ENCODE measurements around the gene ETFA.

ETFA gene

GRCh38 chr15:76204109-76204845 is 107.0 kb downstream of the ETFA start:
- H3K4me3 ChIP-seq (ENCODE audit: low read depth, low read length) = no peak overlapping the region
- peaks cover 0 to 39% of the 10 kb centered on the region in 2 experiments; a peak in 1 of 3 replicates for H3K36me3 ChIP-seq (ENCODE audit: control insufficient read depth in 2 of 2, insufficient read depth in 1 of 2, low read length in 2 of 2)
- no peak for TF ChIP-seq ZNF677 (tag by site-specific recombination; IDR thresholded peaks at IDR 0.05)
- peak; percentile 36 for TF ChIP-seq GLIS1 (tag by site-specific recombination; IDR thresholded peaks at IDR 0.05)
- ChIA-PET POLR2A (no interaction called here), CTCF (no interaction called here)
- H3K4me1 ChIP-seq (ENCODE audit: control insufficient read depth, insufficient read depth, low read length) = no peaks in the 10 kb centered on the region
- H3K9me3 ChIP-seq (ENCODE audit: control insufficient read depth, insufficient read depth, low read depth, low read length) = no peaks in the 10 kb centered on the region
- H3K27ac ChIP-seq (ENCODE audit: extremely low read depth, low read depth, low read length) = no peak overlapping the region

GRCh38 chr15:76203346-76204108 is 107.7 kb downstream of the ETFA start:
- CTCF ChIA-PET = no interaction called here
- H3K36me3 ChIP-seq (ENCODE audit: control insufficient read depth in 2 of 2, insufficient read depth in 1 of 2, low read length in 2 of 2) = peaks cover 0 to 34% of the 10 kb centered on the region in 2 experiments; a peak in 1 of 3 replicates
- no peak overlapping the region for H3K4me3 ChIP-seq (ENCODE audit: low read depth, low read length)
- no peaks in the 10 kb centered on the region for H3K4me1 ChIP-seq (ENCODE audit: control insufficient read depth, insufficient read depth, low read length)
- no peaks in the 10 kb centered on the region for H3K9me3 ChIP-seq (ENCODE audit: control insufficient read depth, insufficient read depth, low read depth, low read length)
- POLR2A ChIA-PET = interaction anchor here (1.2 kb wide), 1 partner anchor 133 kb away, joined by 4 read pairs; the partner anchor contains the start of gene ISL2
- H3K27ac ChIP-seq (ENCODE audit: extremely low read depth, low read depth, low read length) = no peak overlapping the region
- TF ChIP-seq HOXA7 (CRISPR knock-in tag; IDR thresholded peaks at IDR 0.05; ENCODE audit: borderline replicate concordance) (no peak), ZNF26 (tag by site-specific recombination; IDR thresholded peaks at IDR 0.05) (no peak)

- no peak overlapping the region for H3K4me3 ChIP-seq (ENCODE audit: low read depth, low read length)
- H3K9me3 ChIP-seq (ENCODE audit: control insufficient read depth, insufficient read depth, low read depth, low read length) = no peaks in the 10 kb centered on the region
- POLR2A ChIA-PET = interaction anchor here (1.1 kb wide), 1 partner anchor 10 kb away, joined by 3 read pairs; no protein-coding TSS in a partner anchor
- H3K27ac ChIP-seq (ENCODE audit: extremely low read depth, low read depth, low read length) = no peak overlapping the region
- H3K36me3 ChIP-seq (ENCODE audit: control insufficient read depth in 2 of 2, insufficient read depth in 1 of 2, low read length in 2 of 2) = peaks cover 0 to 20% of the 10 kb centered on the region in 2 experiments; a peak in 1 of 3 replicates
- CTCF ChIA-PET = interaction anchor here (1.0 to 2.2 kb wide), 3 partner anchors 9 to 16 kb away, joined by 3 to 8 read pairs (median 7); no protein-coding TSS in a partner anchor
- TF ChIP-seq KLF1 (tag by site-specific recombination; IDR thresholded peaks at IDR 0.05) (no peak), ZNF596 (tag by site-specific recombination; IDR thresholded peaks at IDR 0.05) (no peak), WT1 (tag by site-specific recombination; IDR thresholded peaks at IDR 0.05) (no peak)
- H3K4me1 ChIP-seq (ENCODE audit: control insufficient read depth, insufficient read depth, low read length) = peaks cover 4% of the 10 kb centered on the region; the same call in 1 of the 2 replicates
Measured at GRCh38 chr15:76201536-76202255, 109.6 kb downstream of the ETFA start.

GRCh38 chr15:76200641-76201105 is 110.6 kb downstream of the ETFA start:
- POLR2A ChIA-PET = interaction anchor here (1.1 kb wide), 2 partner anchors 9 to 136 kb away, joined by 3 to 5 read pairs; partner anchors contain the start of gene ISL2

GRCh38 chr15:76200083-76200465 is 111.2 kb downstream of the ETFA start:
- H3K27ac ChIP-seq (ENCODE audit: extremely low read depth, low read depth, low read length) = no peak overlapping the region
- no peak overlapping the region for H3K4me3 ChIP-seq (ENCODE audit: low read depth, low read length)
- POLR2A ChIA-PET = interaction anchor here (1.1 kb wide), 1 partner anchor 137 kb away, joined by 5 read pairs; the partner anchor contains the start of gene ISL2
- no peaks in the 10 kb centered on the region for H3K9me3 ChIP-seq (ENCODE audit: control insufficient read depth, insufficient read depth, low read depth, low read length)
- H3K4me1 ChIP-seq (ENCODE audit: control insufficient read depth, insufficient read depth, low read length) = peaks cover 6% of the 10 kb centered on the region; the same call in 1 of the 2 replicates
- H3K36me3 ChIP-seq (ENCODE audit: control insufficient read depth in 2 of 2, insufficient read depth in 1 of 2, low read length in 2 of 2) = peaks cover 0 to 9% of the 10 kb centered on the region in 2 experiments; a peak in 1 of 3 replicates
- CTCF ChIA-PET = interaction anchor here (1.7 to 2.2 kb wide), 2 partner anchors 10 to 15 kb away, joined by 7 to 8 read pairs; no protein-coding TSS in a partner anchor
- no peak for TF ChIP-seq ZBTB10 (tag by site-specific recombination; IDR thresholded peaks at IDR 0.05)
- no peak for TF ChIP-seq GFI1B (tag by site-specific recombination; IDR thresholded peaks at IDR 0.05)
- TF ChIP-seq ZNF155 (tag by site-specific recombination; IDR thresholded peaks at IDR 0.05) = no peak
- no peak for TF ChIP-seq ZNF639 (tag by site-specific recombination; IDR thresholded peaks at IDR 0.05)
- TF ChIP-seq ZNF311 (tag by site-specific recombination; IDR thresholded peaks at IDR 0.05; ENCODE audit: borderline replicate concordance) = no peak
- no peak for TF ChIP-seq MEIS1 (CRISPR knock-in tag; IDR thresholded peaks at IDR 0.05; ENCODE audit: borderline replicate concordance)

More at GRCh38 chr15:76200641-76201105, 110.6 kb downstream of the ETFA start:
- CTCF ChIA-PET = interaction anchor here (1.7 to 2.2 kb wide), 2 partner anchors 10 to 15 kb away, joined by 7 to 8 read pairs; no protein-coding TSS in a partner anchor
- Histone ChIP-seq H3K9me3 (ENCODE audit: control insufficient read depth, insufficient read depth, low read depth, low read length) (no peaks in the 10 kb centered on the region), H3K36me3 (ENCODE audit: control insufficient read depth in 2 of 2, insufficient read depth in 1 of 2, low read length in 2 of 2) (peaks cover 0 to 11% of the 10 kb centered on the region in 2 experiments; a peak in 1 of 3 replicates), H3K4me1 (ENCODE audit: control insufficient read depth, insufficient read depth, low read length) (peaks cover 6% of the 10 kb centered on the region; the same call in 1 of the 2 replicates), H3K27ac (ENCODE audit: extremely low read depth, low read depth, low read length) (no peak overlapping the region), H3K4me3 (ENCODE audit: low read depth, low read length) (no peak overlapping the region)
- peak; percentile 13; the same call in 1 of the 2 replicates for TF ChIP-seq GLIS2 (tag by site-specific recombination; IDR thresholded peaks at IDR 0.05)
- TF ChIP-seq ZNF549 (tag by site-specific recombination; IDR thresholded peaks at IDR 0.05) = no peak
- peak; percentile 73 for TF ChIP-seq GLIS1 (tag by site-specific recombination; IDR thresholded peaks at IDR 0.05)

Data from HEK293 (cell line).